ENCODE results near the gene GPC1. TPM values are rescaled to one million over a fixed set of nuclear protein-coding genes. Genes with fewer than 3 reads are reported as not detected.

GPC1 gene
- total and polyA plus RNA-seq, 2 of the 4 experiments (the other 2 are of a cell fraction), result 16.0 to 211 TPM

GRCh38 chr2:240428245-240428644, 7.2 kb upstream of the GPC1 start:
- DNase-seq (no peak), ATAC-seq (ENCODE audit: low read depth) (no peak)
- peaks cover 8% of the 10 kb centered on the region for H3K9me1 ChIP-seq (ENCODE audit: insufficient read depth, low read length)
- no peak overlapping the region for H3K4me3 ChIP-seq (ENCODE audit: insufficient read depth, low read depth, low read length)
- H3K9me3 ChIP-seq (ENCODE audit: control insufficient read depth, insufficient read depth, low read length), result no peaks in the 10 kb centered on the region
- H3K36me3 ChIP-seq (ENCODE audit: control insufficient read depth, insufficient read depth, low read length), result no peaks in the 10 kb centered on the region
- BruUV-seq (replicated peaks), result no TSS peak
- H3K56ac ChIP-seq (ENCODE audit: extremely low read depth, insufficient read depth, low read length), result no peak overlapping the region
- H2AFZ ChIP-seq (replicated peaks; ENCODE audit: low read length, poor library complexity), result no peak overlapping the region
- TF ChIP-seq CTCF (conservative IDR thresholded peaks at IDR 0.05; ENCODE audit: low read depth, low read length) (no peak), MXI1 (IDR thresholded peaks at IDR 0.05; ENCODE audit: borderline replicate concordance, low read depth, low read length) (no peak), NFE2L2 (IDR thresholded peaks at IDR 0.05; ENCODE audit: low read depth, low read length) (no peak), BHLHE40 (IDR thresholded peaks at IDR 0.05; ENCODE audit: low read depth, low read length) (no peak), POLR2A (IDR thresholded peaks at IDR 0.05; ENCODE audit: low read depth, low read length) (no peak), CEBPB (IDR thresholded peaks at IDR 0.05; ENCODE audit: low read depth, low read length) (no peak), ELK1 (IDR thresholded peaks at IDR 0.05; ENCODE audit: borderline replicate concordance, low read depth, low read length) (no peak), RCOR1 (IDR thresholded peaks at IDR 0.05; ENCODE audit: insufficient replicate concordance, low read length) (no peak), RAD21 (IDR thresholded peaks at IDR 0.05; ENCODE audit: low read length) (no peak), USF2 (IDR thresholded peaks at IDR 0.05; ENCODE audit: low read depth, low read length) (no peak)
- no peak overlapping the region for H2BK5ac ChIP-seq (ENCODE audit: low read depth, low read length, poor library complexity, severe bottlenecking)
- H3K23ac ChIP-seq (ENCODE audit: low read depth, low read length), result no peak overlapping the region
- H2BK20ac ChIP-seq (ENCODE audit: low read depth, low read length), result no peak overlapping the region
- H3K27me3 ChIP-seq (ENCODE audit: control insufficient read depth, insufficient read depth, low read length), result no peaks in the 10 kb centered on the region
- H4K20me1 ChIP-seq (ENCODE audit: insufficient read depth, low read length), result no peaks in the 10 kb centered on the region
- H3K4me1 ChIP-seq (ENCODE audit: control insufficient read depth, insufficient read depth, low read length), result peaks cover 4% of the 10 kb centered on the region
- WGBS, 2 experiments (ENCODE audit: extremely low coverage in 2 of 2, insufficient read length in 1 of 2), result no CpG with 5 or more reads among the region's 5 CpGs
- in situ Hi-C loops (cut with MboI; ENCODE audit: low sequenced_read_pairs), result no loop called here
- no peak overlapping the region for H2AK5ac ChIP-seq (ENCODE audit: low read depth, low read length)
- H2BK15ac ChIP-seq (ENCODE audit: low read depth, low read length), result no peak overlapping the region
- no peak overlapping the region for H3K4ac ChIP-seq (ENCODE audit: low read depth, low read length)
- H4K91ac ChIP-seq (ENCODE audit: insufficient read depth, low read depth, low read length), result no peak overlapping the region
- no peak overlapping the region for H3K18ac ChIP-seq (ENCODE audit: low read depth, low read length)
- H3K4me2 ChIP-seq (ENCODE audit: low read depth, low read length), result no peak overlapping the region
- H2BK120ac ChIP-seq (ENCODE audit: low read depth, low read length), result no peak overlapping the region
- H3K27ac ChIP-seq (ENCODE audit: insufficient read depth, low read length), result no peak overlapping the region
- ChIA-PET CTCF (no interaction called here), POLR2A (ENCODE audit: unreplicated experiment) (interaction anchor here (0.7 kb wide), 1 partner anchor 180 kb away, joined by 3 read pairs; no protein-coding TSS in a partner anchor)
- H3K79me1 ChIP-seq (ENCODE audit: low read depth in 1 of 2, low read length in 2 of 2), result peaks cover 0 to 9% of the 10 kb centered on the region in 2 experiments; a peak in 2 of 4 replicates
- H4K8ac ChIP-seq (ENCODE audit: low read depth in 2 of 2, low read length in 2 of 2), result no peak overlapping the region
- no peak overlapping the region for H2AK9ac ChIP-seq (replicated peaks; ENCODE audit: low read depth, low read length, poor library complexity)
- H3K9ac ChIP-seq (ENCODE audit: low read depth, low read length), result no peak overlapping the region
- H4K5ac ChIP-seq (ENCODE audit: low read depth, low read length), result no peak overlapping the region
- H3K14ac ChIP-seq (replicated peaks; ENCODE audit: low read depth, low read length), result no peak overlapping the region
- intact Hi-C loops (cut with micrococcal nuclease), result no loop called here
- dilution Hi-C loops (cut with HindIII; ENCODE audit: low sequenced_read_pairs, unreplicated experiment), result no loop called here
